K562 (cell line): ENCODE data around the gene HAGHL. TPM values are rescaled to one million over a fixed set of nuclear protein-coding genes. Genes with fewer than 3 reads are reported as not detected.

Experiments
- BCL6 ChIP-seq: fragments of 250-450 bp; sonication (Bioruptor Pico); IDR thresholded peaks from 2 replicates; pipeline ENCODE4 v1.4.0; 2020
- BRCA1 ChIP-seq, 2 experiments: fragments of 450-650 bp in 1 of 2; sonication (generic) in 1 of 2; formaldehyde crosslinking in 1 of 2; IDR thresholded peaks; 2 replicates each; pipeline versions ENCODE4 v1.5.0 to v1.6.1; 2017 to 2020; ENCODE audit warnings: mild to moderate bottlenecking in 1 of 2, missing genetic modification reagents in 1 of 2
- CBX3 ChIP-seq, 2 experiments: IDR thresholded peaks; 1 replicate in 1 of 2; 2 replicates in 1 of 2; pipeline ENCODE4 v1.6.1; 2012; ENCODE audit warnings: inconsistent platforms in 2 of 2, low read length in 2 of 2, borderline replicate concordance in 1 of 2, control low read depth in 1 of 2
- HMGN3 ChIP-seq: IDR thresholded peaks from 2 replicates; pipeline ENCODE4 v1.6.1; 2011; ENCODE audit warnings: borderline replicate concordance, low read depth, mild to moderate bottlenecking, mixed read lengths, low read length; ENCODE audit not compliant: insufficient read length; ENCODE audit errors: extremely low read depth
- JUN ChIP-seq, 2 experiments: sonication (generic) in 1 of 2; formaldehyde crosslinking in 1 of 2; IDR thresholded peaks; 2 replicates each; pipeline versions ENCODE4 v1.6.1 to v1.8.0; 2012 to 2022; ENCODE audit warnings: borderline replicate concordance in 2 of 2, mild to moderate bottlenecking in 2 of 2, improper control_type of control experiment in 1 of 2, low read depth in 1 of 2, low read length in 1 of 2, missing genetic modification reagents in 1 of 2
- KAT7 ChIP-seq: sonication (generic); formaldehyde crosslinking; IDR thresholded peaks from 2 replicates; pipeline ENCODE4 v1.8.0; 2022; ENCODE audit warnings: missing genetic modification reagents, mild to moderate bottlenecking, borderline replicate concordance
- NCOA1 ChIP-seq: fragments of 450-650 bp; IDR thresholded peaks from 2 replicates; pipeline ENCODE4 v1.6.1; 2016; ENCODE audit warnings: low read depth
- RBM22 ChIP-seq: fragments of 200-400 bp; formaldehyde crosslinking; IDR thresholded peaks from 2 replicates; pipeline ENCODE4 v1.6.1; 2018; ENCODE audit warnings: low read length, low read depth; ENCODE audit not compliant: poor library complexity, severe bottlenecking
- RHOXF2B ChIP-seq: fragments of 250-450 bp; sonication (Bioruptor Pico); conservative IDR thresholded peaks from 2 replicates; pipeline ENCODE4 v1.5.1; 2021
- ZNF431 ChIP-seq: sonication (generic); formaldehyde crosslinking; IDR thresholded peaks from 2 replicates; pipeline ENCODE4 v1.8.0; 2022; ENCODE audit warnings: mild to moderate bottlenecking, missing genetic modification reagents
- ZNF668 ChIP-seq: fragments of 250-450 bp; sonication (Bioruptor Pico); IDR thresholded peaks from 2 replicates; pipeline ENCODE4 v1.8.0; 2022; ENCODE audit warnings: mild to moderate bottlenecking, inconsistent platforms
- ZNF830 ChIP-seq: fragments of 250-450 bp; sonication (Bioruptor Pico); IDR thresholded peaks from 2 replicates; pipeline ENCODE4 v1.5.0; 2021; ENCODE audit warnings: mild to moderate bottlenecking
- polyA plus RNA-seq, 8 experiments: library from polyadenylated mRNA; depleted of rRNA in 4 of 8; stranded (reverse) in 5 of 8; unstranded in 3 of 8; fragments of >200 nt; fragmentation: Nextera tagmentation in 2 of 8; fragmentation: Illumina TruSeq in 1 of 8; extraction: Ambion mirVana in 2 of 8; extraction: Trizol in 1 of 8; gene quantifications; 2 replicates each; pipeline versions ENCODE4 v1.2.1 to v1.2.3, GENCODE V29; 2011 to 2014; ENCODE audit warnings: inconsistent platforms in 1 of 8, missing spikeins in 1 of 8
- total RNA-seq, 7 experiments: library from RNA; depleted of rRNA in 6 of 7; stranded (reverse); fragments of >200 nt in 6 of 7; fragmentation: Illumina TruSeq in 2 of 7; extraction: Trizol in 2 of 7; gene quantifications; 2 replicates each; pipeline versions ENCODE4 v1.2.1 to v1.2.3, GENCODE V29; 2011 to 2021; ENCODE audit warnings: low replicate concordance in 1 of 7
- TF ChIP-seq, protein P1 (sequence below): sonication (generic); formaldehyde crosslinking; IDR thresholded peaks from 2 replicates; pipeline ENCODE4 v1.8.0; 2022; ENCODE audit warnings: missing genetic modification reagents, mild to moderate bottlenecking, moderate library complexity, borderline replicate concordance
- TF ChIP-seq, protein P2 (sequence below): fragments of 450-650 bp; formaldehyde crosslinking; IDR thresholded peaks from 2 replicates; pipeline ENCODE4 v1.4.0; 2020; ENCODE audit warnings: mild to moderate bottlenecking, moderate library complexity
- TF ChIP-seq, protein P3 (sequence below): fragments of 250-450 bp; sonication (Bioruptor Pico); IDR thresholded peaks from 2 replicates; pipeline ENCODE4 v1.5.0; 2021; ENCODE audit warnings: mild to moderate bottlenecking, borderline replicate concordance
- TF ChIP-seq, protein P4 (sequence below): fragments of 200-800 bp; sonication (Bioruptor generic); IDR thresholded peaks from 2 replicates; pipeline ENCODE4 v1.6.1; 2016; ENCODE audit warnings: missing genetic modification characterization, missing compliant biosample characterization

The HAGHL gene
- total and polyA plus RNA-seq, 9 of the 15 experiments (the other 6 are each of a cell fraction or from before 2014, with no cell fraction given): 0.31 to 83.4 (median 20.7) TPM

DNA sequence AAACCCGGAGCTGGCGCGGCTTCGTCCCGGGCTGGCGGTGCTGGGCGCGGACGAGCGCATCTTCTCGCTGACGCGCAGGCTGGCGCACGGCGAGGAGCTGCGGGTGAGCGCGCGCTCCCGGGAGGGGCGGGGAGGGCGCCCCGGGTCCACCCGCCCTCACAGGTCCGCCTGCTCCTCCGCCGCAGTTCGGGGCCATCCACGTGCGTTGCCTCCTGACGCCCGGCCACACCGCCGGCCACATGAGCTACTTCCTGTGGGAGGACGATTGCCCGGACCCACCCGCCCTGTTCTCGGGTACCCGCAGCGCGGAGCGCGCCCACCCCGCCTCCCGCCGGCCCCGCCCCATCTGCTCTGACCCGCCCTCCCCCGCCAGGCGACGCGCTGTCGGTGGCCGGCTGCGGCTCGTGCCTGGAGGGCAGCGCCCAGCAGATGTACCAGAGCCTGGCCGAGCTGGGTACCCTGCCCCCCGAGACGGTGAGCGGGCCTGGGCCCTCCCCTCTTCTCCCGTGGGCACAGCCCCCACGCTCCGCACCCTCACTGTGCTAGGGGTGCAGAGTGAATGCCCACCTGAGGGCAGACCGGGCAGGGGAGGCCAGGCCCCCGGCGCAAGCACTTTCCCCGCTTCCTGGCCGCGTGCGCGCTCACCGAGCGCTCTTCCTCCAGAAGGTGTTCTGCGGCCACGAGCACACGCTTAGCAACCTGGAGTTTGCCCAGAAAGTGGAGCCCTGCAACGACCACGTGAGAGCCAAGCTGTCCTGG lies 1.4 kb downstream of the HAGHL start (continued):
- TF ChIP-seq, protein P1, sequence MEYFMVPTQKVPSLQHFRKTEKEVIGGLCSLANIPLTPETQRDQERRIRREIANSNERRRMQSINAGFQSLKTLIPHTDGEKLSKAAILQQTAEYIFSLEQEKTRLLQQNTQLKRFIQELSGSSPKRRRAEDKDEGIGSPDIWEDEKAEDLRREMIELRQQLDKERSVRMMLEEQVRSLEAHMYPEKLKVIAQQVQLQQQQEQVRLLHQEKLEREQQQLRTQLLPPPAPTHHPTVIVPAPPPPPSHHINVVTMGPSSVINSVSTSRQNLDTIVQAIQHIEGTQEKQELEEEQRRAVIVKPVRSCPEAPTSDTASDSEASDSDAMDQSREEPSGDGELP (CRISPR knock-in tag): peak; percentile 36
- TF ChIP-seq BCL6 (CRISPR knock-in tag) (no peak), JUN (IDR thresholded peaks at IDR 0.05; ENCODE audit: borderline replicate concordance, low read depth, low read length) (0 out of 2 replicates have a peak, but pooled peaks have one; percentile 14), JUN (CRISPR knock-in tag; IDR thresholded peaks at IDR 0.05; ENCODE audit: borderline replicate concordance) (no peak), BRCA1 (IDR thresholded peaks at IDR 0.05) (no peak), BRCA1 (CRISPR knock-in tag; IDR thresholded peaks at IDR 0.05) (no peak), ZNF668 (CRISPR knock-in tag) (no peak), ZNF830 (CRISPR knock-in tag) (no peak), CBX3 (IDR thresholded peaks at IDR 0.05; ENCODE audit: borderline replicate concordance in 1 of 2, low read length in 2 of 2) (no peak), ZNF431 (CRISPR knock-in tag) (peak; percentile 59; the same call in 1 of the 2 replicates), HMGN3 (peak; percentile 33), NCOA1 (no peak), KAT7 (CRISPR knock-in tag) (peak; percentile 57; the same call in 1 of the 2 replicates), RBM22 (peak; percentile 14), RHOXF2B (CRISPR knock-in tag) (no peak)
- TF ChIP-seq, protein P2, sequence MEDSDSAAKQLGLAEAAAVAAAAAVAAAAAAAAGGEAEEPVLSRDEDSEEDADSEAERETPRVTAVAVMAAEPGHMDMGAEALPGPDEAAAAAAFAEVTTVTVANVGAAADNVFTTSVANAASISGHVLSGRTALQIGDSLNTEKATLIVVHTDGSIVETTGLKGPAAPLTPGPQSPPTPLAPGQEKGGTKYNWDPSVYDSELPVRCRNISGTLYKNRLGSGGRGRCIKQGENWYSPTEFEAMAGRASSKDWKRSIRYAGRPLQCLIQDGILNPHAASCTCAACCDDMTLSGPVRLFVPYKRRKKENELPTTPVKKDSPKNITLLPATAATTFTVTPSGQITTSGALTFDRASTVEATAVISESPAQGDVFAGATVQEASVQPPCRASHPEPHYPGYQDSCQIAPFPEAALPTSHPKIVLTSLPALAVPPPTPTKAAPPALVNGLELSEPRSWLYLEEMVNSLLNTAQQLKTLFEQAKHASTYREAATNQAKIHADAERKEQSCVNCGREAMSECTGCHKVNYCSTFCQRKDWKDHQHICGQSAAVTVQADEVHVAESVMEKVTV (CRISPR knock-in tag): no peak
- TF ChIP-seq, protein P3, sequence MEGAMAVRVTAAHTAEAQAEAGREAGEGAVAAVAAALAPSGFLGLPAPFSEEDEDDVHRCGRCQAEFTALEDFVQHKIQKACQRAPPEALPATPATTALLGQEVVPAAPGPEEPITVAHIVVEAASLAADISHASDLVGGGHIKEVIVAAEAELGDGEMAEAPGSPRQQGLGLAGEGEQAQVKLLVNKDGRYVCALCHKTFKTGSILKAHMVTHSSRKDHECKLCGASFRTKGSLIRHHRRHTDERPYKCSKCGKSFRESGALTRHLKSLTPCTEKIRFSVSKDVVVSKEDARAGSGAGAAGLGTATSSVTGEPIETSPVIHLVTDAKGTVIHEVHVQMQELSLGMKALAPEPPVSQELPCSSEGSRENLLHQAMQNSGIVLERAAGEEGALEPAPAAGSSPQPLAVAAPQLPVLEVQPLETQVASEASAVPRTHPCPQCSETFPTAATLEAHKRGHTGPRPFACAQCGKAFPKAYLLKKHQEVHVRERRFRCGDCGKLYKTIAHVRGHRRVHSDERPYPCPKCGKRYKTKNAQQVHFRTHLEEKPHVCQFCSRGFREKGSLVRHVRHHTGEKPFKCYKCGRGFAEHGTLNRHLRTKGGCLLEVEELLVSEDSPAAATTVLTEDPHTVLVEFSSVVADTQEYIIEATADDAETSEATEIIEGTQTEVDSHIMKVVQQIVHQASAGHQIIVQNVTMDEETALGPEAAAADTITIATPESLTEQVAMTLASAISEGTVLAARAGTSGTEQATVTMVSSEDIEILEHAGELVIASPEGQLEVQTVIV (CRISPR knock-in tag): no peak
- TF ChIP-seq, protein P4, sequence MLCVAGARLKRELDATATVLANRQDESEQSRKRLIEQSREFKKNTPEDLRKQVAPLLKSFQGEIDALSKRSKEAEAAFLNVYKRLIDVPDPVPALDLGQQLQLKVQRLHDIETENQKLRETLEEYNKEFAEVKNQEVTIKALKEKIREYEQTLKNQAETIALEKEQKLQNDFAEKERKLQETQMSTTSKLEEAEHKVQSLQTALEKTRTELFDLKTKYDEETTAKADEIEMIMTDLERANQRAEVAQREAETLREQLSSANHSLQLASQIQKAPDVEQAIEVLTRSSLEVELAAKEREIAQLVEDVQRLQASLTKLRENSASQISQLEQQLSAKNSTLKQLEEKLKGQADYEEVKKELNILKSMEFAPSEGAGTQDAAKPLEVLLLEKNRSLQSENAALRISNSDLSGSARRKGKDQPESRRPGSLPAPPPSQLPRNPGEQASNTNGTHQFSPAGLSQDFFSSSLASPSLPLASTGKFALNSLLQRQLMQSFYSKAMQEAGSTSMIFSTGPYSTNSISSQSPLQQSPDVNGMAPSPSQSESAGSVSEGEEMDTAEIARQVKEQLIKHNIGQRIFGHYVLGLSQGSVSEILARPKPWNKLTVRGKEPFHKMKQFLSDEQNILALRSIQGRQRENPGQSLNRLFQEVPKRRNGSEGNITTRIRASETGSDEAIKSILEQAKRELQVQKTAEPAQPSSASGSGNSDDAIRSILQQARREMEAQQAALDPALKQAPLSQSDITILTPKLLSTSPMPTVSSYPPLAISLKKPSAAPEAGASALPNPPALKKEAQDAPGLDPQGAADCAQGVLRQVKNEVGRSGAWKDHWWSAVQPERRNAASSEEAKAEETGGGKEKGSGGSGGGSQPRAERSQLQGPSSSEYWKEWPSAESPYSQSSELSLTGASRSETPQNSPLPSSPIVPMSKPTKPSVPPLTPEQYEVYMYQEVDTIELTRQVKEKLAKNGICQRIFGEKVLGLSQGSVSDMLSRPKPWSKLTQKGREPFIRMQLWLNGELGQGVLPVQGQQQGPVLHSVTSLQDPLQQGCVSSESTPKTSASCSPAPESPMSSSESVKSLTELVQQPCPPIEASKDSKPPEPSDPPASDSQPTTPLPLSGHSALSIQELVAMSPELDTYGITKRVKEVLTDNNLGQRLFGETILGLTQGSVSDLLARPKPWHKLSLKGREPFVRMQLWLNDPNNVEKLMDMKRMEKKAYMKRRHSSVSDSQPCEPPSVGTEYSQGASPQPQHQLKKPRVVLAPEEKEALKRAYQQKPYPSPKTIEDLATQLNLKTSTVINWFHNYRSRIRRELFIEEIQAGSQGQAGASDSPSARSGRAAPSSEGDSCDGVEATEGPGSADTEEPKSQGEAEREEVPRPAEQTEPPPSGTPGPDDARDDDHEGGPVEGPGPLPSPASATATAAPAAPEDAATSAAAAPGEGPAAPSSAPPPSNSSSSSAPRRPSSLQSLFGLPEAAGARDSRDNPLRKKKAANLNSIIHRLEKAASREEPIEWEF: no peak
